ENCODE measurements around the gene LCTL. TPM values are rescaled to one million over a fixed set of nuclear protein-coding genes. Genes with fewer than 3 reads are reported as not detected.
"Not testable (repeated sequence)": the region's sequence is repeated elsewhere in the genome, so short reads cannot be mapped to it uniquely, and the experiment has no call there.

Gene LCTL
- total RNA-seq, 1 donor from 2014 or later, result not detected

GRCh38 chr15:66590435-66590834 lies 24.6 kb upstream of the LCTL start:
- no peak for TF ChIP-seq CTCF (IDR thresholded peaks at IDR 0.05)
- no peak for DNase-seq (ENCODE audit: extremely low spot score, unreplicated experiment)
- Mint-ChIP-seq H3K9me3 (ENCODE audit: unreplicated experiment) (no peaks in the 10 kb centered on the region), H3K27ac (ENCODE audit: unreplicated experiment) (no peak overlapping the region), H3K4me3 (ENCODE audit: unreplicated experiment) (no peak overlapping the region), H3K36me3 (ENCODE audit: unreplicated experiment) (no peaks in the 10 kb centered on the region), H3K4me1 (ENCODE audit: unreplicated experiment) (no peaks in the 10 kb centered on the region), H3K27me3 (ENCODE audit: unreplicated experiment) (peaks cover 30% of the 10 kb centered on the region)

GRCh38 chr15:66589429-66589828 lies 23.6 kb upstream of the LCTL start:
- H3K27me3 Mint-ChIP-seq (ENCODE audit: unreplicated experiment), result peaks cover 30% of the 10 kb centered on the region
- not testable (repeated sequence) for H3K9me3 Mint-ChIP-seq (ENCODE audit: unreplicated experiment); H3K36me3 Mint-ChIP-seq (ENCODE audit: unreplicated experiment); H3K27ac Mint-ChIP-seq (ENCODE audit: unreplicated experiment); H3K4me3 Mint-ChIP-seq (ENCODE audit: unreplicated experiment); H3K4me1 Mint-ChIP-seq (ENCODE audit: unreplicated experiment); DNase-seq (ENCODE audit: extremely low spot score, unreplicated experiment)

- H3K27ac Mint-ChIP-seq (ENCODE audit: unreplicated experiment), result no peak overlapping the region
- no peak for TF ChIP-seq CTCF (IDR thresholded peaks at IDR 0.05)
- H3K27me3 Mint-ChIP-seq (ENCODE audit: unreplicated experiment), result peaks cover 32% of the 10 kb centered on the region
- no peak overlapping the region for H3K4me3 Mint-ChIP-seq (ENCODE audit: unreplicated experiment)
- H3K36me3 Mint-ChIP-seq (ENCODE audit: unreplicated experiment), result no peaks in the 10 kb centered on the region
- H3K9me3 Mint-ChIP-seq (ENCODE audit: unreplicated experiment), result no peaks in the 10 kb centered on the region
- H3K4me1 Mint-ChIP-seq (ENCODE audit: unreplicated experiment), result no peaks in the 10 kb centered on the region
- DNase-seq (ENCODE audit: extremely low spot score, unreplicated experiment), result no peak
Measured at GRCh38 chr15:66588971-66589370, 23.2 kb upstream of the LCTL start.

DNA sequence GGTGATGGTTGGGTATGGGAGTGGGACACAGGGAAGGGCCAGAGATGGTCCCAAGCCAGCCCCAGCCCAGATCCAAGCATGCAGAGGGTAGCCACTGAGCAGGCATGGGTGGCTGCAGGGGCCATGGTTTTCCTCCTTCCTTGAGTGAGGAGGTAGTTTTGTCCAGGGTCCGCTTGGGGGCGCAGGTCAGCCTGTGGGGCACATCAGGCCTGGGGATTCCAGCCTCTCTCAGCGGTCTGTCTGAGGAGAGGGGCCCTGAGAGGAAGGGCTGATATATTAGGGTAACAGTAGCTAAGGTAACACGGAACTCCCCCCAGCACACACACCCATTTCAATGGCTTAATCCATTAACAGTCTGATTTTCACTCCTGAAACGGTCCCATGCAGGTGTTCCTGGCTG lies 22.7 kb upstream of the LCTL start:
- Mint-ChIP-seq H3K27me3 (ENCODE audit: unreplicated experiment) (peaks cover 32% of the 10 kb centered on the region), H3K9me3 (ENCODE audit: unreplicated experiment) (no peaks in the 10 kb centered on the region), H3K4me3 (ENCODE audit: unreplicated experiment) (no peak overlapping the region), H3K4me1 (ENCODE audit: unreplicated experiment) (no peaks in the 10 kb centered on the region), H3K36me3 (ENCODE audit: unreplicated experiment) (no peaks in the 10 kb centered on the region), H3K27ac (ENCODE audit: unreplicated experiment) (no peak overlapping the region)
- DNase-seq (ENCODE audit: extremely low spot score, unreplicated experiment), result no peak
- TF ChIP-seq CTCF (IDR thresholded peaks at IDR 0.05), result no peak

DNA sequence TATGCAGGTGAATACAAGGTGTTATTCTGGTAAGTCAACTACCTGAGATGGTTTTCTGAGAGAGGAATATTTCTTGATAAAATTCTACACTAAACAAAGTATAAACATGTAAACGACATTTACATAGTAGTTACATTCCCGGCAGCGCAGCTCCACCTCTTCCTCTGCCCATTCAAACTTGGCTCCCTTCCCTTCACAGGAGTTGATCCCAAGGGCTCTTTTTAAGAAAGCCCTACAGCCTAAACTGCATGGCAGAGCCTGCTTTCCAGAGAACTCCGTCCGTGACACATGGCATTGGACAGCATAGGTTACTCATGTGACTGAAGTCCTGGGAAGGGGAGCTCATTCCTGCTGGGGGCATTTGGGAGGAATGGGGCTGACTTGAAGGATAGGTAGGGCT lies 22.0 kb upstream of the LCTL start:
- H3K4me3 Mint-ChIP-seq (ENCODE audit: unreplicated experiment), result no peak overlapping the region

More for the DNA sequence above, 22.0 kb upstream of the LCTL start:
- no peak for DNase-seq (ENCODE audit: extremely low spot score, unreplicated experiment)
- H3K4me1 Mint-ChIP-seq (ENCODE audit: unreplicated experiment), result no peaks in the 10 kb centered on the region
- H3K27ac Mint-ChIP-seq (ENCODE audit: unreplicated experiment), result no peak overlapping the region
- H3K27me3 Mint-ChIP-seq (ENCODE audit: unreplicated experiment), result peaks cover 30% of the 10 kb centered on the region
- no peaks in the 10 kb centered on the region for H3K9me3 Mint-ChIP-seq (ENCODE audit: unreplicated experiment)
- no peak for TF ChIP-seq CTCF (IDR thresholded peaks at IDR 0.05)
- H3K36me3 Mint-ChIP-seq (ENCODE audit: unreplicated experiment), result no peaks in the 10 kb centered on the region
